ENCODE results near the gene PLXNA1.

PLXNA1 gene

GRCh38 chr3:126967386-126967785 is 15.5 kb upstream of the PLXNA1 start:
- DNase-seq (ENCODE audit: low read depth in 3 of 3), result no peak

GRCh38 chr3:126968391-126969390 is 14.2 kb upstream of the PLXNA1 start:
- no peak for DNase-seq (ENCODE audit: low read depth in 3 of 3)

GRCh38 chr3:126969586-126969985 is 13.3 kb upstream of the PLXNA1 start:
- no peak for DNase-seq (ENCODE audit: low read depth in 3 of 3)

GRCh38 chr3:126970101-126970500 is 12.8 kb upstream of the PLXNA1 start:
- no peak for DNase-seq (ENCODE audit: low read depth in 3 of 3)

GRCh38 chr3:126970921-126971320 is 12.0 kb upstream of the PLXNA1 start:
- DNase-seq (ENCODE audit: low read depth in 3 of 3), result no peak

- DNase-seq (ENCODE audit: low read depth in 3 of 3), result no peak
Measured at GRCh38 chr3:126971891-126972351, 11.0 kb upstream of the PLXNA1 start.

- no peak for DNase-seq (ENCODE audit: low read depth in 3 of 3)
Measured at GRCh38 chr3:126972866-126973265, 10.0 kb upstream of the PLXNA1 start.

- DNase-seq (ENCODE audit: low read depth in 3 of 3), result no peak
Measured at GRCh38 chr3:126973814-126974213, 9.1 kb upstream of the PLXNA1 start.

GRCh38 chr3:126974756-126975155 is 8.2 kb upstream of the PLXNA1 start:
- no peak for DNase-seq (ENCODE audit: low read depth in 3 of 3)

GRCh38 chr3:126976906-126977305 is 6.0 kb upstream of the PLXNA1 start:
- DNase-seq (ENCODE audit: low read depth in 3 of 3), result no peak

GRCh38 chr3:126977821-126978220 is 5.1 kb upstream of the PLXNA1 start:
- no peak for DNase-seq (ENCODE audit: low read depth in 3 of 3)

GRCh38 chr3:126978291-126978690 is 4.6 kb upstream of the PLXNA1 start:
- DNase-seq (ENCODE audit: low read depth in 3 of 3), result no peak

- no peak for DNase-seq (ENCODE audit: low read depth in 3 of 3)
Measured at GRCh38 chr3:126979046-126979628, 3.8 kb upstream of the PLXNA1 start.

- no peak for DNase-seq (ENCODE audit: low read depth in 3 of 3)
Measured at GRCh38 chr3:126980266-126980811, 2.6 kb upstream of the PLXNA1 start.

GRCh38 chr3:126982126-126982470 is 817 bp upstream of the PLXNA1 start:
- DNase-seq (ENCODE audit: low read depth in 3 of 3), result peak; percentile 26 to 54 (median 32)

GRCh38 chr3:126983276-126983652 is 349 bp downstream of the PLXNA1 start:
- no peak for DNase-seq (ENCODE audit: low read depth in 3 of 3)

- DNase-seq (ENCODE audit: low read depth in 3 of 3), result peak in 1 of 3 experiments; percentile 38
Measured at GRCh38 chr3:126983653-126984390, 907 bp downstream of the PLXNA1 start.

GRCh38 chr3:126984391-126985131 is 1.6 kb downstream of the PLXNA1 start:
- no peak for DNase-seq (ENCODE audit: low read depth in 3 of 3)

GRCh38 chr3:126985132-126985985 is 2.4 kb downstream of the PLXNA1 start:
- DNase-seq (ENCODE audit: low read depth in 3 of 3), result no peak

GRCh38 chr3:126986001-126986400 is 3.1 kb downstream of the PLXNA1 start:
- no peak for DNase-seq (ENCODE audit: low read depth in 3 of 3)

All from stimulated activated CD4-positive, alpha-beta T cell treated with anti-CD3 and anti-CD28 coated beads, TNF-alpha, amount 100 ng/mL, for 24 hours (primary cell).